Activated CD4-positive, alpha-beta T cell treated with anti-CD3 and anti-CD28 coated beads, Interleukin-2, Interleukin-4, amounts not matched to agents 100 ng/mL and 50 ng/mL, durations not matched to agents 16 hours and 8 hours (primary cell): ENCODE measurements around the gene MEGF11.

Experiments
- DNase-seq: peaks from one replicate; pipeline ENCODE4 v3.0.0-alpha.2; 2020; ENCODE audit warnings: low spot score

MEGF11 gene

DNA sequence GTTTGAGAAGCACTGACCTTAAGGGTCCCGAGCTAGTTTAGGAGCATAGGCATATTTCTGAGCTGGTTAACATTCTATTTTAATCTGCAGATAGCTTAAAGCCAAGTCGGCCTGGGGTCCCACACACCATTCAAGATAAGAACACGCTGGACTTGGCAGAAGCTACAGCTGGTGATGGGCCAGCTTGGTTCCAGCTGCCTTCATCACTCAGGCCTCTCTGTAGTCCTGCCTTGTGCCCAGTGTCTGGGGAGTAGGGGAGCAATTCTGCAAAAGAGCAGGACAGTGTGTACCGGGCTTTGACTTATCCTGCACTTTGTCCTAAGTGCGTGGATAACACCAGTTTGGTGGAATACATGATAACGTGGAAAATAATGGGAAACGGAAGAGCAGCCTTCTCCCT is 164.5 kb downstream of the MEGF11 start:
- DNase-seq = no peak

DNA sequence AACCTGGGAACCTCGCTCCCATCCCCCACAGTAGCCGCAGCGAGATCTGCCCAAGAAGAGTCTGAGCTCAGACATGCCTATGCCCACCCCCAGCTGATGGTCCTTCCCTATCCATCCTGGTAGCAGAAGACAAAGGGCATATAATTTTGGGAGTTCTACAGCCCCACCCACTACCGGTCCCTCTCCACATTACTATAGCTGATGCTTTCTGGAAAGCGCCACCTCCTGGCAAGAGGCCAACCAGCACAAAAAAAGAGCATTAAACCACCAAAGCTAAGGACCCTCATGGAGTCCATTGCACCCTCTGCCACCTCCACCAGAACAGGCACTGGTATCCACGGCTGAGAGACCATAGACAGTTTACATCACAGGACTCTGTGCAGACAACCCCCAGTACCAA is 168.4 kb downstream of the MEGF11 start:
- DNase-seq = peak; percentile 34

DNA sequence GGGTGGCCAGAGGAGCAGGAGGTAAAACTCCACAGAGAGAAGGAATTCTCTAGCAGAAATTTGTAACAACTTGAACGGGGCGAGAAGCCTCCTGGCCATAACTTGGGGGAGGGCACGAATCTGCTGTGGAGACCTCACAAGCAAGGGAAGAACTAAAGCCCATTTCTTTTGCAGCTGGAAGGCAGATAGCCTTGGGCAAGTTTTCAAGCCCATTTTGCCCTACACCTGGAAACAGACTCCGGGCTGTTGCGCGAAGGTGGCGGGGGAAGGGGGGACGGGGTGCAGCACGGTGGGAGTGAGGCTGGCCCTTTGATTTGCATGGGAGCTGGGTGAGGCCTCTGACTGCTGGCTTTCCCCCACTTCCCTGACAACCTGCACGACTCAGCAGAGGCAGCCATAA is 168.8 kb downstream of the MEGF11 start:
- DNase-seq = no peak

DNA sequence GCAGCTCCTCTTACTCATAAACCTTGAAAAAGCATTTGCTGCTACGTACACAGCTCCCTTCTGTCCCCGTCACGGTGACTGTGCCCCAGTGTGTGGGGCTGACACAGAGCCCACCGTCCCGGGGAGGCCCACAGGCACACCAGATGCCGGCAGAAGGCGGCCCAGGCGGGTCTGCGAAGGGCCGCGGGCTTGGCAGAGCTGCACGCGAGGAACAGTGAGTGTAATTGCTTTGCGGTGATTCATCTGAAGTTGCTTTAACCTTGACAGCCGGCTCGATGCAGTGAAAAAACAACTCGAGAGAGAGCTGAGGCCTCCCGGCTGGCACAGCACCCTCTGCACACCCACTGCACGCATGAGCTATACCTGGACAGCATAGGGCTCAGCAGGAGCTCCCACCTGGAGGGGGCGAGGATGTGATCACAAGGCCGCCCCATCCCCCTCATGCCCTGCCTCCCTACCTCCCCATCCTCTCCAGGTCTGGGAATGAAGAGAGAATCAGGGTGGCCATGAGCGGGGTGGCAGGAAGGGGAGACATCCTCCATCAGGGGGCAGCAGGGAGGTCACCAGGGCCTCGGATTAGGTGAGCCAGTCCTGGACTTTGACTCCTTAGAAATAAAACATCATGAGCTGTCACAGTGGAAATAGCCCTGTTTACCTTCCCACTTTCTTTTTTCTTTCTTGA is 172.7 kb downstream of the MEGF11 start:
- no peak for DNase-seq

DNA sequence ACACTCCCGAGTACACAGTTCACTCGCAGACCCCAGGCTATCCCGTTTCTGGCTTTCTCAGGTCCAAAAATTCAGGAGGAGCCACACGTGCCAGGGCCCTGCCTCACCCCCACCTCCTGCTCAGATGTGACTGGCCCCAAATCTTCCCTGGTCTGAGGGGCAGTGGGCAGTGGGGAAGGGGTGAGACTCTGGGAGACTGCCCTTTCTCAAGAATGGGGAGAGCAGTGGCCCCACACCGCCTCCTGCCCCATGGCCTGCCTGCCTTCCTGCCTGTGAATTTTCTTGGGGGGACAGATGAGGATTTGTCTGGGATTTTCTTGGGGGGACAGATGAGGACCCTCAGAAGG is 174.6 kb downstream of the MEGF11 start:
- DNase-seq = no peak

DNA sequence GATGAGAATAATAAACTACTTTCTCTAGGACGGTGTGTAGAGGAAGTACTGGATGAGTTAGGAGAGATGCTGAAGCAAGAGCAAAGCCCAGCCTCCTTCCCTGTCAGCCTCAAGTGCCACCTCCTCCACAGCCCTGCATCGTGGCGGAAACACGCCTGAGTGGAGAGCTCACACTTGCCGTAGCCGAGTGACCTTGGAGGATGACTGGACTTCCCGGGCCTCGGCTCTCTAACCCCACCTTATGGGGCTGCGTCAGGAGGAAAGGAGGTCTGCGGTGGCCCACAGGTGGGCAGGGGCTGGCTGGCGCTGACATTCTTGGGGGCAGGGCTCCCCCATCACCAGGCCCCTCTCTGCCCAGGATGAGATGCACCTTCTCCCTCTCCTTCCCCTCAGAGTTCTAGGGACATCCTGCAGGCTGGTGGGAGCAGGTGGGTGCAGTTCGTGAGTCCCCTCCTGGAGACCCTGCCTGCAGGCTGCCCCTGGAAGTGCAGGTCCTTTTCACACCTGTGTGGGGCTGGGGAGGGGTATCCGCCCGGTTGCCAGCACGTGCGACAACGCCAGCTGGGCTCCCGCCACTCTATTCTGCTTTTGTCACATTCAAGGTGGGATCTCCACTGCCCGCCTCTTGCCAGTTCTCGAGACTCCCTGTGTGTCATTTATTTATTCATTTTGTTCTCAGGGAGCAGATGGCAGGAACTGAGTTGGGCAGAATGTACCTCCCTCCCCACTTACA is 175.2 kb downstream of the MEGF11 start:
- no peak for DNase-seq

DNA sequence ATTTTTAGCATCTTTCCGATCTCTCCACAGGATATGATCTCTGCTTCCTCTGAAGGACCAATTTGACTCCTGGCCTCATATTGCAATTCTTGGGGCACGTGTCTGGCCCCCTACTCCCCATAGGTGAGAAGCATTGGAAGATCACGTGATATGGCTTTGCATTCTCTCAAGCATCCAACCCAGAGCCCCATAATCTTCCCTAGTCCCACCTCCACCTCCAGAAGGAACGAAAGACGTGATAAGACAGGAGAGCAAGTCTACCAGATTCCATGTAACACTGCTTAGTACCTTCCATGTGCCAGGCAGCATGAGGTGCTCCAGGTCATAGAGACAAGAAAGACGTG is 176.3 kb downstream of the MEGF11 start:
- no peak for DNase-seq

DNA sequence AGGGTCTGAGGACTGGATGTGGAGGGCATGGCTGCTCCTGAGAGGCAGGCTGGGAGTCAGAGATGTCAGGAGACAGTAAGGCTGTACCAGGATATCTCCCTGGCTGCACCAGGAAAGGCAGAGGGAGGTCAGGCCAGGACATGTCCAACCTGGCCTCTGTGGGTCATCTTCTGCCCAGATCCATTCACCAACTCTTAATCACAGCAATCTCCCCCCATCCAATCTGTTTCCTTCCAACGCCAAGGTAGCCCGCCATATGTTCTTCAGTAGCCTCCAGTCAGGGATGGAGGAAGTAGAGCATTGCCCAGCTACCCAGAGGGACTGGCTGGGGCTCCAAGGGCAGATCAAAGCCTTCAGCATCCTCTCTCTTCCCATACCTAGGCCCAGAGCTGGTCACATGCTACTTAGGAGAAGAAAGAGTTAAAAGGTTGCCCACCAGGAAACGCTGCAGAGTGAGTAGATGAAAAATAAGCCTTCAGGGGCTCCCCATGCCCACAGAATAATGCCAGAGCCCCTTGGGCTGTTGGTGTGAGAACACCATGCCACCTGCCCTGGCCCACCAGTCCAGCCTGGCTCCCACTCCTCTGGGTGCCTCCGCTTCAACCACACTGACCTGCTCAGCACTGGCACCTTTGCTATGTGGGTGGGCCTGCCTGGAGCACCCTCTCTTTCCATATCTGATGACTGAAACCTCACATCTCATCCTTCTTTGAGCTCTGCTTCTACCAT is 176.8 kb downstream of the MEGF11 start:
- no peak for DNase-seq

DNA sequence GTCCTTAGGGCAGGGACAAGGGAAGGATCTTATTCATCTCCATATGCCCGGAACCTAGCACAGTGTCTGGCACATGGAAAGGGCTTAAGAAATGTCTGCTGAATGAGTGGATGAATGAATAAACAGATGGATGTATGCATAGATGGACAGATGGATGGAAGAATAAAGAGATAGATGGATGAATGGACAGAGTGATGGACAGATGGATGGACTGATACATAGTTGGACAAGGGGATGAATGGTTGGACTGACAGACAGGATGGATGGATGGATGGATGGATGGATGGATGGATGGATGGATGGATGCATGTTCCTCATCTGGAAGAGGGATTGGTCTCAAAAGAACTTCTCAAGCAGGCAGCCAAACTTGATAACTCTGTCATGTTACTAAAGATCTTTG is 177.6 kb downstream of the MEGF11 start:
- no peak for DNase-seq

DNA sequence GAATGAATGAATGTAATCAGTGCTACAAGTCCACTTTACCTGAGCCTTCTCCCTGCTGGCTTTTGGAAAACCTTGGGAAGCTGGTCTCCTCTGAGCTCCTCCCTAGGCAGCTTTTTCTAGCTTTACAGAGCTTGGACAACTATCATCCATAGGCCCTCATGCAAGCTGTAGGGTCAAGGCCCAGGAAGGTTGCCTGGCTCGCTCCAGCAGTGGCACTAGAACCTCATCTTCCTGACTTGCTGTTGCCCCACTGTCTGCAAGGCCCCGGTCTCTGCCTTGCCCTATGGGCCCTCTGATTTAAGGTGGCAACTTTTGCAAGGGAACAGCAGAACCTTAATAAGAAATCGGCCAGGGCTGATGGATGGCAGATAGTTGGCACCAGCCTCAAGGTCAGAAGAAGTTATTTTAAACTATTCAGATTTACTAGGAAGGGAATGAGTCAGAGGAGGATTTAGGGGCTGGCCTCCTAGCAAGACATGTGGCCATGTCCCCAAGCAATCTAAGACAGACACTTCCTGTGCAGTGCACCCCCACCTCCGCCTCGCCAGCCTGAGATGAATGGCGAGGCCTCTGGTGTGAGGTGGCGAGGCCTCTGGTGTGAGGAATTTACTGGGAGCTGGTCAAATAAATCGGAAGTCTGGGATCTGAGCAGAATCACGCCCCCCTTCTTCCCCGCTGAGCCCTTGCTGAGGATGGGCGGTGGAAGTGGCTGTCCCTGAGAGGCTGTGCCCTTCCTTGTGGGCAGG is 180.8 kb downstream of the MEGF11 start:
- DNase-seq = no peak

DNA sequence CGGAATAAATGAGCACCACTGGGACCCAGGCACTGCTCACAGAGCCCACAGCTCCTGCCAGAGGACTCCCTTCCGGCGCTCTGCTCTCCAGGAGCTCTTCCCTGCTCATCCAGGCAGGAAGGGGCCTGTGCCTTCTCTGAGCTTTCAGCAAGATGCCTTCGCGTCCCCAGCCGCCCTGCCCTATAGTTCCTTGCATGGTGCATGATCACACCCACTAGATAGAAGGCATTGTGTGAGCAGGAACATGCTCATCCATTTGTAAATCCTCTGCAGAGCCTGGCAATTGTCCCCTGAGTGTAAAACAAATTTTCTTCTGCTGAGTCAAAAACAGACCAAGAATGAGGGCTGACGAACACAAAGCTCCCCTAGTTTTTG is 181.6 kb downstream of the MEGF11 start:
- DNase-seq = no peak

DNA sequence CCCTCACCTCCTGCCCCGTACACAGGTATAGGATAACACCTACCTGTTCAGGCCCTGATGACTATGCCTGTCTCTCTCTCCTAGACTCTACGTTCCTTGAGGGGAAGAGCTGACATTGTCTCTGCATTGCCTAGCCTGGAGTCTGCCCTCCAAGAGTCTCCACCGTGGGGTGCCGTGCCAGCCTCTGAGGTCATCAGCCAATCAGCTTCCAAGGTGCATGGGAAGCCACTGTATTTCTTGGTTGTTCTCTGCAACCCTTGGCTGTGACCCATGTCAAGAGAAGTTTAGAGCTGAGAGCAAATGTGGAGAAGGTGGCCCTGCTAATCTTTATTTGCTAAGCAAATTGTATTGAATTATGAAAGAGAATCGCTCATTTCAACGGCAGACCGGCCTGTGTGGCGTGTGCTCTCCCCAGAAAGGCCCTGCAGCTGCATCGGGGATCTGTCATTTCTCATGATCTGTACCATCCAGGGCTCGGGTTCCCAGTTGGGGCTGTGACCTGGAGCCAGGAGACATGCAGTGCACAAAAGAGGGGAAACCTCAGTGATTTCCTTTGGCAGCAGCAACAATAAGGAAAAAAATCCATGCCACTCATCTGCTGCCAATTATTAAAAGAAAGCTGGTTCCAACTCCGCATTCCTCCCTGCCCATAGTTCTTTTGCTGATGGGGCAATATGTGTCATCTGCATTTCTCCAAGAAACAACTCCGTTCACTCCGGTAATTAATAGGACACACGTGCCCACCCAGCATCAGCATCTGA is 182.2 kb downstream of the MEGF11 start:
- no peak for DNase-seq

DNA sequence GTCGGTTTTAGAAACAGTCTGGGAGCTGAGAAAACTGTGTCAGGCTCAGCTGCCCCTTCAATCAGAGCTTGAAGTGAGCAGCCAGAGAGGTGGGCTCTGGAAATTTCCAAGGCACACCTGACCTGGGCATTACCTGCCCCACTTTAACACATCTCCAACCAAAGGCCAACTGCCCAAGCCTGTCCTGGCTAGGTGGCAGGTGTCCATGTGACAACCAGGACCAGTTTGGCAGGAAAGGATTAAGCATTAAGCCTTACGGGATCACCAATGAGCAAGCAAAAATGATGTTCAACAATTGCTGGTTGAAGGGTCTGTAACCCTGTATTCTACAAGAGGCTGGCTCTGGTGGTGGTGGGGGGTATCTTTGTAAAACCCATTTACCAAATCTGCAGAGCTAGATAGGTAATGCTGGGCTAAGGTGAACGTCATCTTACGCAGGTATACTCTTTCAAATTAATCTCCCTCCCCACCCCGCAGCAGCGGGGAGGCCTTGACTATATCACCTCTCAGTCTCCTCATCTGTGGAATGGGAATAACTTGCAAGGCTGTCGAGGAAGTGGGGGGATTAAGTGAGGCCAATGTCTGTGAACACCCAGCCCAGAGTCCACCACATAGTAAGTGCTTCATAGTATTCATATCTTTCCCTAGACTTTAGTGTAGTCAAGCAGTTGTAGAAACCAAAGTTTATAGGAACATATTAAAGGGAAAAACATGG is 183.2 kb downstream of the MEGF11 start:
- DNase-seq = no peak

DNA sequence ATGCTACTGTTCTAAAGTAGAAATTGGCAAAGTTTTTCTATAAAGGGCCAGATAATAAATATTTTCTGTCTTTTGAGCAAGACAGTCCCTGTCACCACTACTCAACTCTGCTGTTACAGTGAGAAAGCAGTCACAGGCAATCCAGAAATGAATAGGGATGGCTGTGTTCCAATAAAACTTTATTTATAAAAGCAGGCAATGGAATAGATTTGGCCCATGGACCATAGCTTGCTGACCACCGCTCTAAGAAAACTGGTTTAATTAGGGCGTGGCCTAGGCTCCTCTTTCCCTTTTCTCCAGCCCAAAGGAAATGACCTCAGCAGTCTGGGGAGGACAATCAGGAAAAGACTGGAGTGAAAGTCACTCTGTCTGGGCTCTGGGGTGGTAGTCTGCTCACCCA is 183.8 kb downstream of the MEGF11 start:
- DNase-seq = no peak

DNA sequence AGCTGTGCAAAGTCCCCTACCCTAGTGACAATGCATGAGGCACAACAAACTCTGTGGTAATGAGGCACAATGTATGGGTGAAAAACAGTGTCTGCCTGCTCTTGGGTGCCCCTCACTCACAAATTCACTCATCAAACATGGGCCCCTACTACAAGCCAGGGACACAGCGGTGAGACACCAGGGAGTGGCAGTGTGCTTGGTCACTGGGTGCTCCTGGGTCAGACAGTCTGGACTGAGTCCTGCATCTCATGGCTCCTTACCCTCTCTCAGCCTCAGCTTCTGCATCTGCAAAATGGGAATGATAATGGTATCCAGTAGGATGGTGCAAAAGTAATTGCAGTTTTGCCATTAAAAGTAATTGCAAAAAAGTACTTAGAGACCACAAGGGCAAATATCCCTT is 184.7 kb downstream of the MEGF11 start:
- DNase-seq = no peak

DNA sequence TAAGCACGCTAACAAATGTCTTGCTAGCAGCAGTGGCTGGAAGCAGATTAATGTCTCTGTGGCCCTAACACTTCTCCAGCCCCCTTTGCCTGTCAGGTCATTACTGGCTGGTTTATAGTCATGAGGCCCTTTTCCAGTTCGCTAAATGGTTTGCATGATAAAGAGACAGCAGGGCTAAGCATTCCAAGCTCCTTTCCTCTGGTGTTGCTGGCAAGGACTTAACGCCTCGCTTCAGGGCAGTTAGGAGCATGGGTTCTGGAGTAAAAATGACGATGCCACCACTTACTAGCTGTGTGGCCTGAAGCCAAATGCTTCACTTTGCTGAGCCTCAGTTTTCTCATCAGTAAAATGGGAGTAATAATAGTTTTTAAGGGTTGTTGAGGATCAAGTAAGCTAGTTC is 185.9 kb downstream of the MEGF11 start:
- DNase-seq = no peak

DNA sequence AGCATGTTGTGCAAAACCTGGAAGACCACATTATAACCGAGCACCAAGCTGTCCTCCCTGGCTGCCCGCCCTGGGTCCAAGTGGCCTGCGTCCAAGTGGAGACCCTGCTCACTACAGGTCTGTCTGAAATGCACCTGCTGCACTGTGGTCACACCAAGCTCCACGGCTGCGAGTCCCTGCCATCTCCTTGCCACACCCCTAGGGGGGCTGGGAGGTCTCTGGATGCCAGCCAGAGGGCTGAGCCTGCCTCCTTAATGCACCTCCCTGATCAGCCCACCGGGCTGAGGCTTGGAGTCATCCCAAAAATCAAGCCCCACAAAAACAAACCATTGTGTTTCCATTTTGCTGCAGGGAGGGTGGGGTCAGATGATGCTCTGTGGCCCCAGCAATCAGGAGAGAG is 187.1 kb downstream of the MEGF11 start:
- no peak for DNase-seq

DNA sequence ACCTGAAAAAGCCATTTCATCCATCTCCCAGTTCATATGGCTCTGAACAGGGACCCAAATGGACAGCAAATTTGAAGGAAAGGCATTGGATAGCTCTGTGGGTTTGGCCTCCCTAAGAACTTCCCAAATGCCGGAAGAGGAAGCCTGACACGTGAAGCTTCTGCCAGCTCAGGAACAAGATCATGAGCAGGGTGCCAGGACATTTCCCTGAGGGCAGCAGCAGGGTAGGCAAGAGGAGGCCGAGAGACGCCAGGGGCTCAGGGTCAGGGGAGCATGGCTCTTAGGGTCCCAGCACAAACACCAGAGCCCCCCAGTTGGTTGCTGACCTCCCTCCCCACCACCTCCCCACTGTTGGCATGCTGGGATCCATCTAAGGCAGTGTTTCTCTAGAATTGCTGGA is 187.5 kb downstream of the MEGF11 start:
- no peak for DNase-seq

DNA sequence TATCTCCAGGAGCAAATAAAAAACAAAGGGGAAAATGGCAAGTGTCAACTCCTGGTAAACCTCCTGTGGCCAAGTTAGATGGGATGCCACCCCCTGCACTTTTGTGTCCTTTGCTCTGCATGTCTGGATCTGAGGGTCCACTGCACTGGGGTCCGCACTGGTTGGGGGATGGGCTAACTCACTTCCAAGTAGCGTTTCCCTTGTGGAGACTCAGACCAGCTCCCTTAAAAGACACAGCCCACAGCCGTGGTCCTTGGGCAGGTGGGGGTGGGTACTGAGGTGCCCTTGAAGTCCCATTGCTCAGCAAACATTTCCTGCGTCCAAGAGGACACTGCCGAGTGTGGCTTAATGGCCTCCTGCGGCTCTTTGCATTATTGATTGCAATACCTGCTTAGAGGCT is 188.2 kb downstream of the MEGF11 start:
- no peak for DNase-seq

DNA sequence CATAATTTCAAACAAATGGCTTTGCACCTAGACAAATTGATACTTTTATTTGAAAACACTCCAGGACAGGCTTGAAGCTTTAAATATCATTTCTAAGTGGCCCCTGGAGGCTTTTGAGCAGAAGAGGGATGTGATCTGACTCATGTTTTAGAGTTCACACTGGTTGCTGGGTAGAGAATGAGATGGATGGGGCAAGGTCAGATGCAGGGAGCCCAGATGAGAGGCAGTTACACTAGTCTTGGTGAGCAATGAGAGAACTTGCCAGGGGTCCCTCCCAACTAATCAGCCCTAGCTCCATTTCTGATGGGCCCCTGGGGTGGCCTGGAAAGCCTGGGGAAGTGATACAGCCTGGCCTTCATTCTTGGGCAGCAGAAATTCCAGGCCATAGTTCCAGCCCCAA is 190.4 kb downstream of the MEGF11 start:
- DNase-seq = no peak

DNA sequence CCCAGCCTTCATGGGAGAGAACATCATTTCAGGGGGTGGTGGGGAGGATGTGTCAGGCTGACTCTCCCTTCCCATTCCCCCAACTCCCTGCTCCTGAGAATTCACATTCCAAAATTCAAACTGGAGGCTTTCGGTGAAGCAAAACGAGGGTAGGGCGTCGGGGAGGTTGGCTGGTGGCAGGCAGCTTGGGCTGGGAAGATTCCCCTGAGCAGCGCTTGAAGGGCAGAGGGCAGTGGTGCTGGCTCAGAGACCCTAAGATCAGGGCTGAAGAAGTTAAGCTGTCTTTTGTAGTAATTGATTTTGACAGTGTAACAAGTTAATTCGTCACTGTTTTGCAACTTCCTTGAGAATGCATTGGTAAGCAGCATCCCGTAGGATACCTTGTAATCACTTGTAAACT is 196.5 kb downstream of the MEGF11 start:
- DNase-seq = no peak

DNA sequence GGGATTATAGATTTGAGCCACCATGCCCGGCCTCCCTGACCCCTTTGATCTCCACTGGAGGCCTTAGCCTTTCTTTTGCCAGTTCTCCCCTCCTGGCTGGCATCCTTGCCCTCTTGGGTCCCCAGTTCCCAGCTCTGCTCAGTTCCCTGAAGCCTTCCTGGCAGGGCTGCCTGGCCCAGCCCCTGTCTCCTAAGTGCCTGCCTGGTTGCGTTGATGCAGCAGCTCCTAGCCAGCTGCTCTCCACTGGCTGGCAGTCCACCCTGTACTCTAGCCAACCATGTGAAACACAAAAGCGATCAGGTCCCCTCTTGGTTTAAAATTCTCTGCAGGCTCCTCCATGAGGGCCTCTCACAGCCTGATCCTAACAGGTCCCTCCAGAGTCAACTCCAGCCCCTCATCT is 199.6 kb downstream of the MEGF11 start:
- DNase-seq = no peak
